Osteocyte (in vitro differentiated cells): ENCODE data around the gene SPEG. TPM values are rescaled to one million over a fixed set of nuclear protein-coding genes. Genes with fewer than 3 reads are reported as not detected.

Experiments used
- DNase-seq: peaks from one replicate; pipeline ENCODE4 v3.0.0; 2021; ENCODE audit warnings: mixed read lengths; ENCODE audit not compliant: unreplicated experiment; ENCODE audit errors: extremely low spot score
- H3K27ac Mint-ChIP-seq: one replicate; pipeline ENCODE4 v1.8.0; 2021; ENCODE audit warnings: mild to moderate bottlenecking, mixed read lengths; ENCODE audit not compliant: unreplicated experiment
- H3K27me3 Mint-ChIP-seq: one replicate; pipeline ENCODE4 v1.8.0; 2021; ENCODE audit warnings: mixed read lengths; ENCODE audit not compliant: unreplicated experiment
- H3K36me3 Mint-ChIP-seq: one replicate; pipeline ENCODE4 v1.8.0; 2021; ENCODE audit warnings: mixed read lengths; ENCODE audit not compliant: unreplicated experiment
- H3K4me1 Mint-ChIP-seq: one replicate; pipeline ENCODE4 v1.8.0; 2021; ENCODE audit warnings: mixed read lengths; ENCODE audit not compliant: unreplicated experiment
- H3K4me3 Mint-ChIP-seq: one replicate; pipeline ENCODE4 v1.8.0; 2021; ENCODE audit warnings: mild to moderate bottlenecking, moderate library complexity, mixed read lengths; ENCODE audit not compliant: unreplicated experiment
- H3K9me3 Mint-ChIP-seq: one replicate; pipeline ENCODE4 v1.8.0; 2021; ENCODE audit warnings: mixed read lengths; ENCODE audit not compliant: unreplicated experiment
- CTCF ChIP-seq: fragments of 200-600 bp; sonication (generic); IDR thresholded peaks from 2 replicates; pipeline ENCODE4 v1.5.0; 2021; ENCODE audit warnings: antibody characterized with exemption, mild to moderate bottlenecking, moderate library complexity
- total RNA-seq: library from RNA; stranded (reverse); gene quantifications from 2 replicates; pipeline ENCODE4 v1.2.1, GENCODE V29; 2021

The SPEG gene
- total RNA-seq, 1 donor from 2014 or later: 30.3 TPM

- DNase-seq: no peak
- Mint-ChIP-seq H3K27me3 (no peaks in the 10 kb centered on the region), H3K27ac (no peak overlapping the region), H3K9me3 (no peaks in the 10 kb centered on the region), H3K4me3 (no peak overlapping the region), H3K4me1 (peaks cover 11% of the 10 kb centered on the region), H3K36me3 (peaks cover 6% of the 10 kb centered on the region)
- no peak for TF ChIP-seq CTCF
Measured at GRCh38 chr2:219480004-219480403, 45.4 kb downstream of the SPEG start.

- peaks cover 6% of the 10 kb centered on the region for H3K36me3 Mint-ChIP-seq
- H3K9me3 Mint-ChIP-seq: no peaks in the 10 kb centered on the region
- DNase-seq: no peak
- no peak for TF ChIP-seq CTCF
- H3K27me3 Mint-ChIP-seq: no peaks in the 10 kb centered on the region
- H3K4me1 Mint-ChIP-seq: peaks cover 1% of the 10 kb centered on the region
- no peak overlapping the region for H3K27ac Mint-ChIP-seq
- H3K4me3 Mint-ChIP-seq: no peak overlapping the region
Measured at GRCh38 chr2:219482674-219483405, 48.2 kb downstream of the SPEG start.

DNA sequence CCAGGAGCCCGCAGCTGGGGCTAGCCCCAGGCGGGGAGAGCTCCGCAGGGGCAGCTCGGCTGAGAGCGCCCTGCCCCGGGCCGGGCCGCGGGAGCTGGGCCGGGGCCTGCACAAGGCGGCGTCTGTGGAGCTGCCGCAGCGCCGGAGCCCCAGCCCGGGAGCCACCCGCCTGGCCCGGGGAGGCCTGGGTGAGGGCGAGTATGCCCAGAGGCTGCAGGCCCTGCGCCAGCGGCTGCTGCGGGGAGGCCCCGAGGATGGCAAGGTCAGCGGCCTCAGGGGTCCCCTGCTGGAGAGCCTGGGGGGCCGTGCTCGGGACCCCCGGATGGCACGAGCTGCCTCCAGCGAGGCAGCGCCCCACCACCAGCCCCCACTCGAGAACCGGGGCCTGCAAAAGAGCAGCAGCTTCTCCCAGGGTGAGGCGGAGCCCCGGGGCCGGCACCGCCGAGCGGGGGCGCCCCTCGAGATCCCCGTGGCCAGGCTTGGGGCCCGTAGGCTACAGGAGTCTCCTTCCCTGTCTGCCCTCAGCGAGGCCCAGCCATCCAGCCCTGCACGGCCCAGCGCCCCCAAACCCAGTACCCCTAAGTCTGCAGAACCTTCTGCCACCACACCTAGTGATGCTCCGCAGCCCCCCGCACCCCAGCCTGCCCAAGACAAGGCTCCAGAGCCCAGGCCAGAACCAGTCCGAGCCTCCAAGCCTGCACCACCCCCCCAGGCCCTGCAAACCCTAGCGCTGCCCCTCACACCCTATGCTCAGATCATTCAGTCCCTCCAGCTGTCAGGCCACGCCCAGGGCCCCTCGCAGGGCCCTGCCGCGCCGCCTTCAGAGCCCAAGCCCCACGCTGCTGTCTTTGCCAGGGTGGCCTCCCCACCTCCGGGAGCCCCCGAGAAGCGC is 49.1 kb downstream of the SPEG start:
- Mint-ChIP-seq H3K27ac (no peak overlapping the region), H3K4me3 (no peak overlapping the region), H3K36me3 (peaks cover 6% of the 10 kb centered on the region), H3K9me3 (no peaks in the 10 kb centered on the region), H3K27me3 (no peaks in the 10 kb centered on the region), H3K4me1 (peaks cover 1% of the 10 kb centered on the region)
- DNase-seq: no peak
- TF ChIP-seq CTCF: no peak

DNA sequence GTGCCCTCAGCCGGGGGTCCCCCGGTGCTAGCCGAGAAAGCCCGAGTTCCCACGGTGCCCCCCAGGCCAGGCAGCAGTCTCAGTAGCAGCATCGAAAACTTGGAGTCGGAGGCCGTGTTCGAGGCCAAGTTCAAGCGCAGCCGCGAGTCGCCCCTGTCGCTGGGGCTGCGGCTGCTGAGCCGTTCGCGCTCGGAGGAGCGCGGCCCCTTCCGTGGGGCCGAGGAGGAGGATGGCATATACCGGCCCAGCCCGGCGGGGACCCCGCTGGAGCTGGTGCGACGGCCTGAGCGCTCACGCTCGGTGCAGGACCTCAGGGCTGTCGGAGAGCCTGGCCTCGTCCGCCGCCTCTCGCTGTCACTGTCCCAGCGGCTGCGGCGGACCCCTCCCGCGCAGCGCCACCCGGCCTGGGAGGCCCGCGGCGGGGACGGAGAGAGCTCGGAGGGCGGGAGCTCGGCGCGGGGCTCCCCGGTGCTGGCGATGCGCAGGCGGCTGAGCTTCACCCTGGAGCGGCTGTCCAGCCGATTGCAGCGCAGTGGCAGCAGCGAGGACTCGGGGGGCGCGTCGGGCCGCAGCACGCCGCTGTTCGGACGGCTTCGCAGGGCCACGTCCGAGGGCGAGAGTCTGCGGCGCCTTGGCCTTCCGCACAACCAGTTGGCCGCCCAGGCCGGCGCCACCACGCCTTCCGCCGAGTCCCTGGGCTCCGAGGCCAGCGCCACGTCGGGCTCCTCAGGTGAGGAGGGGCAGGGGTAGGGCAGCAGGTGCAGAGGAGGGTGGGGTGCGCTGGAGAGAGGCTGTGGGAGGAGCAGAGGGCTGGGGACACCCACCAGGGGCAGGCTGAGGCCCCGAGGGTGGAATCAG is 49.9 kb downstream of the SPEG start:
- Mint-ChIP-seq H3K4me3 (no peak overlapping the region), H3K27ac (no peak overlapping the region), H3K27me3 (no peaks in the 10 kb centered on the region), H3K36me3 (peaks cover 6% of the 10 kb centered on the region), H3K9me3 (no peaks in the 10 kb centered on the region), H3K4me1 (peaks cover 1% of the 10 kb centered on the region)
- no peak for TF ChIP-seq CTCF
- no peak for DNase-seq
